ENCODE data around the gene USP7. TPM values are rescaled to one million over a fixed set of nuclear protein-coding genes. Genes with fewer than 3 reads are reported as not detected.

The USP7 gene
- total RNA-seq, 2 donors from 2014 or later = 42.2 to 57.4 TPM

DNA sequence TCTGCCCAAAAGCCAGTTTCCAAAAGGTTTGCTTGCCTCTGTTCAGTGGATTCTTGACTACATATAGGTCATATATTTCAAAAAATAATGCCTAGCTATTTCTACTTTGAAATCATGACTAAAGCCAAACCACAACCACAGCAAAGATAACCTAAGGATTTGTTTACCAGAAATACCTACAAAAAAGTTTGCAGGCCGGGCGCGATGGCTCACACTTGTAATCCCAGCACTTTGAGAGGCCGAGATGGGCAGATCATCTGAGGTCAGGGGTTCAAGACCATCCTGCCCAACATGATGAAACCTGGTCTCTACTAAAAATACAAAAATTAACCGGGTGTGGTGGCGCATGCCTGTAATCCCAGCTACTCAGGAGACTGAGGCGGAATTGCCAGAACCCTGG lies 110.1 kb downstream of the USP7 start:
- Histone ChIP-seq H3K27me3 (no peaks in the 10 kb centered on the region), H3K27ac (peak overlapping the region in 1 of 2 donors; percentile 37), H3K4me3 (no peak overlapping the region), H3K4me1 (peaks cover 0 to 12% of the 10 kb centered on the region in 2 donors), H3K9me3 (no peaks in the 10 kb centered on the region), H3K36me3 (peaks cover 59% of the 10 kb centered on the region)
- TF ChIP-seq, protein P1, sequence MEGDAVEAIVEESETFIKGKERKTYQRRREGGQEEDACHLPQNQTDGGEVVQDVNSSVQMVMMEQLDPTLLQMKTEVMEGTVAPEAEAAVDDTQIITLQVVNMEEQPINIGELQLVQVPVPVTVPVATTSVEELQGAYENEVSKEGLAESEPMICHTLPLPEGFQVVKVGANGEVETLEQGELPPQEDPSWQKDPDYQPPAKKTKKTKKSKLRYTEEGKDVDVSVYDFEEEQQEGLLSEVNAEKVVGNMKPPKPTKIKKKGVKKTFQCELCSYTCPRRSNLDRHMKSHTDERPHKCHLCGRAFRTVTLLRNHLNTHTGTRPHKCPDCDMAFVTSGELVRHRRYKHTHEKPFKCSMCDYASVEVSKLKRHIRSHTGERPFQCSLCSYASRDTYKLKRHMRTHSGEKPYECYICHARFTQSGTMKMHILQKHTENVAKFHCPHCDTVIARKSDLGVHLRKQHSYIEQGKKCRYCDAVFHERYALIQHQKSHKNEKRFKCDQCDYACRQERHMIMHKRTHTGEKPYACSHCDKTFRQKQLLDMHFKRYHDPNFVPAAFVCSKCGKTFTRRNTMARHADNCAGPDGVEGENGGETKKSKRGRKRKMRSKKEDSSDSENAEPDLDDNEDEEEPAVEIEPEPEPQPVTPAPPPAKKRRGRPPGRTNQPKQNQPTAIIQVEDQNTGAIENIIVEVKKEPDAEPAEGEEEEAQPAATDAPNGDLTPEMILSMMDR (IDR thresholded peaks at IDR 0.05) = no peak
- no peak for DNase-seq (ENCODE audit: low spot score)

DNA sequence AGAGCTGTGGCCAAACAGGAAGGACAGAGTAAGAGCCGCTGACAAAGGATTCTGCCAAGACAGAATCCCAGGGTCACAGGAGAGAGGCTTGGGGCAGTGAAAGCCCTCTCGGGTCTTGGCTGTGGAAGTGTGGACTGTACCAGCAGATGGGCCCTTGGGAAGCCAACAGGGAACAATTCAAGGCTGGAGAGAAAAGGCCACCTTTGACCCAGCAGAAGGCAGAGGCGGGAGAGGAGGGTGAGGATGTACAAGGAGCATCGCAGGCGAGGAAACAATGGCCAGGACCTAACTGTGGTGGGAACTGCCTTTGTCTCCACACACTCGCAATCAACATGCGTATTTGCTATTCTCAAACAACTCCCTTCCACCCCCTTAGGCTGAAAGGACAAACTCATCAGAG lies 110.6 kb downstream of the USP7 start:
- Histone ChIP-seq H3K36me3 (peaks cover 59% of the 10 kb centered on the region), H3K4me3 (no peak overlapping the region), H3K9me3 (no peaks in the 10 kb centered on the region), H3K4me1 (peaks cover 0 to 12% of the 10 kb centered on the region in 2 donors), H3K27ac (peak overlapping the region; percentile 16 to 37), H3K27me3 (no peaks in the 10 kb centered on the region)
- no peak for DNase-seq (ENCODE audit: low spot score)
- TF ChIP-seq, protein P1 (IDR thresholded peaks at IDR 0.05) = no peak

DNA sequence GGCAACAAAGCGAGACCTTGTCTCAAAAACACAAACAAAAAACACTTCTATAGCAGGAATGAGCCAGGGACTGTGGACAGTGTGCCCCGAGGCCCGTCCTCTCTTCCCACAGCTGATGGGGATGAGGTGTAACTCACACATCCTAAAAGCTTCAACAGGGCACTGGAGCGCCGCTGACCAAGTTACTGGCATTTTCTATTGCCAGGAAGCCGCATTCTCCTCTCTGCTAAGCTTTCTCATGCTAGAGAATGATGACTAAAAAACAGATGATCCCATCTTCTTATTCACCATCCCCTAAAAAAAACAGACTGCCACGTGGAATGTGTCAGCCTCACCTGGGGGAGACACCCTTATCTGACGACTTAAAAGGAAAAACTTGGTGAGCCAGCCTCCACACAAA lies 111.2 kb downstream of the USP7 start:
- H3K4me1 ChIP-seq = peaks cover 0 to 12% of the 10 kb centered on the region in 2 donors
- no peak for DNase-seq (ENCODE audit: low spot score)

DNA sequence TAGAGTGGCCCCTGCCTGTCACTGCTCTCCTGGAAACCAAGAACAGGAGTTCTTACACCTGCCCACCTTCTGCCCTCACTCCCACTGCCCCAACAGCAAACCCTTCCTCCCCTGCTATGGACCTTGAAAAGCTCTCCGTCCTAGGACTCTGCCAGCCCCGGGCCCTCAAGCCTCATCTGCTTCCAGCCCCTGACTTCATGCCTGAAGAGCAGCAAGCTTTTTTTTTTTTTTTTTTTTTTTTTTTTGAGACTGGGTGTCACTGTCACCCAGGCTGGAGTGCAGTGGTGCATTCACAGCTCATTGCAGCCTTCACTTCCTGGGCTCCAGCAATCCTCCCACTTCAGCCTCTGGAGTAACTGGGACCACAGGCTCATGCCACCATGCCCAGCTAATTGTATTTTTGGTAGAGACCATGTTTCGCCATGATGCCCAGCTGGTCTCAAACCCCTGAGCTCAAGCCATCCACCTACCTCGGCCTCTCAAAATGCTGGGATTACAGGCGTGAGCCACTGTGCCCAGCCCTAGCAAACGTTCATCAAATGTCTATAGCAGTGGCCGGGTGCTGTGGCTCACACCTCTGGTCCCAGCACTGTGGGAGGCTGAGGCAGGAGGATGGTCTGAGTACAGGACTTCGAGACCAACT lies 111.8 kb downstream of the USP7 start:
- TF ChIP-seq, protein P1 (IDR thresholded peaks at IDR 0.05) = no peak

More for the DNA sequence above, 111.2 kb downstream of the USP7 start:
- Histone ChIP-seq H3K27me3 (no peaks in the 10 kb centered on the region), H3K9me3 (no peaks in the 10 kb centered on the region), H3K27ac (peak overlapping the region; percentile 3 to 16), H3K36me3 (peaks cover 59% of the 10 kb centered on the region), H3K4me3 (no peak overlapping the region)
- TF ChIP-seq, protein P1 (IDR thresholded peaks at IDR 0.05) = no peak

DNA sequence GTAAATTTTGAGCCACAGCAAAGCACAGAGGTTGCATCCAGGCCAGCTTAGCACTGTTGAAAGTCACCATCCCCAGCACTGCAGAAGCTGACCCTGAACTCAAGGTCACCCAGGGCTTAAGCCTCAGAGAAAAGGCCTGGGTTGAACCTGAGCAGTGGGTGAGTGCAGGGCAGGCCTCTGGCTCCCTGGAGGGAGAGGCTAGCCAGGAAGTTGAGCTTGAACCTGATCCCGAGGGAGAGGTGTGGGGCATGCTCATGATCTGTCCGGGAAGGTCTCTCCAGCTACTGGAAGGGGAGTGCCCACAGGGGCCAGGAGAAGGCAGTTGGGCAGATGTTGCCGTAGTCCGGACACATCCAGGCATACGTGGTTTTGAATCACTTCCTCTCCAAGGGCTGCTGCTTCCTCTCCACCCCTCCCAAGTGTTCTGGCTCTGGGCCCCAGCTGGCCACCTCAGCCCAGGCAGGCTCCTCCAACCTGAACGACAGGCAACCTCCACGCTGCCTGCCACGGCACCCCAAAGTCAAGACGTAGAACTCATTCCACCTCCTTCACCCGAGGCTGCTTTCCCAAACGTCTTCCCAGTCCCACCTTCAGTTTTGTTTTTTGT lies 113.3 kb downstream of the USP7 start:
- TF ChIP-seq, protein P1 (IDR thresholded peaks at IDR 0.05) = no peak
- Histone ChIP-seq H3K27ac (peak overlapping the region; percentile 32 to 35), H3K9me3 (no peaks in the 10 kb centered on the region), H3K36me3 (peaks cover 50% of the 10 kb centered on the region), H3K4me3 (no peak overlapping the region), H3K27me3 (no peaks in the 10 kb centered on the region), H3K4me1 (peaks cover 0 to 12% of the 10 kb centered on the region in 2 donors)
- no peak for DNase-seq (ENCODE audit: low spot score)

More for the DNA sequence above, 111.8 kb downstream of the USP7 start:
- no peaks in the 10 kb centered on the region for H3K9me3 ChIP-seq
- H3K36me3 ChIP-seq = peaks cover 59% of the 10 kb centered on the region
- H3K4me1 ChIP-seq = peaks cover 0 to 12% of the 10 kb centered on the region in 2 donors
- DNase-seq (ENCODE audit: low spot score) = no peak
- H3K27ac ChIP-seq = peak overlapping the region in 1 of 2 donors; percentile 3
- no peaks in the 10 kb centered on the region for H3K27me3 ChIP-seq
- no peak overlapping the region for H3K4me3 ChIP-seq
